Endothelial cell of umbilical vein (primary cell): ENCODE results near the gene TMEM89.

ENCODE experiments used
- CTCF ChIP-seq, 2 donors: IDR thresholded peaks; 1 replicate in 1 of 2; 2 replicates in 1 of 2; pipeline ENCODE4 v1.5.1; 2011; ENCODE audit warnings: low read length in 2 of 2, mild to moderate bottlenecking in 2 of 2, moderate library complexity in 2 of 2, control low read depth in 1 of 2, inconsistent platforms in 1 of 2, low read depth in 1 of 2; ENCODE audit not compliant: insufficient read depth in 1 of 2; ENCODE audit errors: extremely low read depth in 1 of 2
- EZH2 ChIP-seq: IDR thresholded peaks from 2 replicates; pipeline ENCODE4 v1.6.1; 2012; ENCODE audit warnings: borderline replicate concordance, low read depth, mild to moderate bottlenecking, moderate library complexity, low read length, inconsistent platforms; ENCODE audit not compliant: severe bottlenecking
- FOS ChIP-seq: IDR thresholded peaks from 2 replicates; pipeline ENCODE4 v1.6.1; 2011; ENCODE audit warnings: mild to moderate bottlenecking, low read length, moderate library complexity, borderline replicate concordance; ENCODE audit not compliant: insufficient read depth
- GATA2 ChIP-seq: IDR thresholded peaks from 2 replicates; pipeline ENCODE4 v1.7.0; 2011; ENCODE audit warnings: low read depth, mild to moderate bottlenecking, moderate library complexity, mixed read lengths, low read length; ENCODE audit not compliant: insufficient read length, insufficient read depth
- JUN ChIP-seq: IDR thresholded peaks from 2 replicates; pipeline ENCODE4 v1.6.1; 2011; ENCODE audit warnings: borderline replicate concordance, low read depth; ENCODE audit not compliant: insufficient read length, insufficient read depth
- MAX ChIP-seq: IDR thresholded peaks from 2 replicates; pipeline ENCODE4 v1.6.1; 2011; ENCODE audit not compliant: insufficient read depth, insufficient read length
- MYC ChIP-seq: IDR thresholded peaks from one replicate; pipeline ENCODE4 v1.6.1; 2011; ENCODE audit warnings: mild to moderate bottlenecking, low read depth, low read length
- POLR2A ChIP-seq: IDR thresholded peaks from 2 replicates; pipeline ENCODE4 v1.6.1; 2012; ENCODE audit warnings: low read depth, mild to moderate bottlenecking, control low read depth, low read length
- POLR2AphosphoS5 ChIP-seq: IDR thresholded peaks from 2 replicates; pipeline ENCODE4 v1.6.1; 2012; ENCODE audit warnings: low read depth, mild to moderate bottlenecking, control low read depth, low read length, moderate library complexity; ENCODE audit not compliant: insufficient read depth

- TF ChIP-seq POLR2AphosphoS5 (no peak), CTCF (IDR thresholded peaks at IDR 0.05; ENCODE audit: extremely low read depth in 1 of 2, insufficient read depth in 1 of 2, low read depth in 1 of 2, low read length in 2 of 2) (no peak), EZH2 (no peak), MYC (no peak), POLR2A (no peak), MAX (no peak), JUN (no peak), GATA2 (no peak), FOS (no peak)
These were observed 29.0 kb downstream of the TMEM89 start for GRCh38 chr3:48592519-48593087.
